Fibroblast of the aortic adventitia (primary cell): ENCODE measurements around the gene PVALB. TPM values are rescaled to one million over a fixed set of nuclear protein-coding genes. Genes with fewer than 3 reads are reported as not detected.
A peak's percentile ranks its signal among the peaks of the same experiment; 100 is the strongest.

Source experiments
- DNase-seq: peaks from one replicate; pipeline ENCODE4 v3.0.0-alpha.2; 2010; ENCODE audit warnings: low read depth
- H3K4me3 ChIP-seq: 2 replicates; pipeline ENCODE4 v1.5.1; 2011; ENCODE audit warnings: low read depth, mild to moderate bottlenecking, control low read depth, low read length, moderate library complexity
- CTCF ChIP-seq: IDR thresholded peaks from 2 replicates; pipeline ENCODE4 v1.5.1; 2011; ENCODE audit warnings: mild to moderate bottlenecking, low read length, control low read depth, inconsistent platforms; ENCODE audit not compliant: insufficient read depth
- total RNA-seq: library from RNA; depleted of rRNA; stranded (reverse); fragments of >200 nt; gene quantifications from 2 replicates; pipeline ENCODE4 v1.2.3, GENCODE V29; 2012; ENCODE audit warnings: low replicate concordance

PVALB gene
- total RNA-seq, 1 donor = not detected

GRCh38 chr22:36776722-36777121 lies 40.1 kb downstream of the PVALB start:
- H3K4me3 ChIP-seq = peak overlapping the region; percentile 19
- no peak for TF ChIP-seq CTCF
- DNase-seq = no peak

GRCh38 chr22:36775964-36776669 lies 40.7 kb downstream of the PVALB start, which contains the start of gene IFT27:
IFT27 (minus strand) TSS chr22:36776119; CDS start chr22:36775707, 412 bp downstream.
- peak; percentile 100 for DNase-seq
- peak within 1 kb of the TSS; percentile 85 for H3K4me3 ChIP-seq
- TF ChIP-seq CTCF = no peak

- H3K4me3 ChIP-seq = peak overlapping the region; percentile 85
- peak; percentile 14 for DNase-seq
- no peak for TF ChIP-seq CTCF
Observed at GRCh38 chr22:36775586-36775963, 41.3 kb downstream of the PVALB start.

- peak; percentile 65 for DNase-seq
- peak; percentile 51 for TF ChIP-seq CTCF
Observed at GRCh38 chr22:36773935-36774334, 42.9 kb downstream of the PVALB start.

GRCh38 chr22:36772451-36772850 lies 44.4 kb downstream of the PVALB start:
- TF ChIP-seq CTCF = no peak
- H3K4me3 ChIP-seq = no peak overlapping the region
- no peak for DNase-seq

More at GRCh38 chr22:36773935-36774334, 42.9 kb downstream of the PVALB start:
- no peak overlapping the region for H3K4me3 ChIP-seq

GRCh38 chr22:36771356-36772063 lies 45.3 kb downstream of the PVALB start:
- no peak for DNase-seq
- no peak for TF ChIP-seq CTCF
- no peak overlapping the region for H3K4me3 ChIP-seq
